Effector memory CD4-positive, alpha-beta T cell (primary cell): Measurements from ENCODE around the gene ATP5F1C.

ENCODE experiments used
- DNase-seq, 3 donors: peaks; one replicate each; pipeline ENCODE4 v3.0.0-alpha.2; 2020
- H3K27ac ChIP-seq: 2 replicates; pipeline ENCODE4 v1.7.0; 2013; ENCODE audit warnings: mild to moderate bottlenecking, low read length, moderate library complexity; ENCODE audit not compliant: insufficient read depth, poor library complexity, severe bottlenecking
- H3K27me3 ChIP-seq: replicated peaks from 2 replicates; pipeline ENCODE4 v1.7.0; 2013; ENCODE audit warnings: mild to moderate bottlenecking, low read length; ENCODE audit not compliant: insufficient read depth, control insufficient read depth, poor library complexity, severe bottlenecking
- H3K36me3 ChIP-seq: 2 replicates; pipeline ENCODE4 v1.7.0; 2013; ENCODE audit warnings: mild to moderate bottlenecking, low read length, moderate library complexity; ENCODE audit not compliant: control insufficient read depth, insufficient read depth
- H3K4me1 ChIP-seq: 2 replicates; pipeline ENCODE4 v1.7.0; 2013; ENCODE audit warnings: low read length, mild to moderate bottlenecking; ENCODE audit not compliant: control insufficient read depth, insufficient read depth, poor library complexity, severe bottlenecking
- H3K4me3 ChIP-seq: 2 replicates; pipeline ENCODE4 v1.7.0; 2013; ENCODE audit warnings: low read length, low read depth, mild to moderate bottlenecking; ENCODE audit not compliant: insufficient read depth, poor library complexity, severe bottlenecking
- H3K9me3 ChIP-seq: 2 replicates; pipeline ENCODE4 v1.7.0; 2013; ENCODE audit warnings: mild to moderate bottlenecking, low read length, moderate library complexity; ENCODE audit not compliant: control insufficient read depth

Gene ATP5F1C

GRCh38 chr10:7832060-7832459, 44.1 kb downstream of the ATP5F1C start:
- DNase-seq = no peak
- H3K4me1 ChIP-seq = no peaks in the 10 kb centered on the region
- H3K4me3 ChIP-seq = no peak overlapping the region
- H3K9me3 ChIP-seq = no peaks in the 10 kb centered on the region
- H3K27ac ChIP-seq = no peak overlapping the region
- peaks cover 6% of the 10 kb centered on the region for H3K36me3 ChIP-seq
- H3K27me3 ChIP-seq = no peaks in the 10 kb centered on the region

- no peak for DNase-seq
- H3K27ac ChIP-seq = no peak overlapping the region
- no peaks in the 10 kb centered on the region for H3K27me3 ChIP-seq
- H3K4me1 ChIP-seq = no peaks in the 10 kb centered on the region
- H3K9me3 ChIP-seq = no peaks in the 10 kb centered on the region
- no peak overlapping the region for H3K4me3 ChIP-seq
- H3K36me3 ChIP-seq = peaks cover 6% of the 10 kb centered on the region
Observed at GRCh38 chr10:7833210-7833609, 45.2 kb downstream of the ATP5F1C start.

- Histone ChIP-seq H3K36me3 (peaks cover 6% of the 10 kb centered on the region), H3K27ac (no peak overlapping the region), H3K9me3 (no peaks in the 10 kb centered on the region), H3K4me3 (no peak overlapping the region), H3K4me1 (no peaks in the 10 kb centered on the region), H3K27me3 (no peaks in the 10 kb centered on the region)
- DNase-seq = no peak
Observed at GRCh38 chr10:7834262-7834661, 46.3 kb downstream of the ATP5F1C start.

DNA sequence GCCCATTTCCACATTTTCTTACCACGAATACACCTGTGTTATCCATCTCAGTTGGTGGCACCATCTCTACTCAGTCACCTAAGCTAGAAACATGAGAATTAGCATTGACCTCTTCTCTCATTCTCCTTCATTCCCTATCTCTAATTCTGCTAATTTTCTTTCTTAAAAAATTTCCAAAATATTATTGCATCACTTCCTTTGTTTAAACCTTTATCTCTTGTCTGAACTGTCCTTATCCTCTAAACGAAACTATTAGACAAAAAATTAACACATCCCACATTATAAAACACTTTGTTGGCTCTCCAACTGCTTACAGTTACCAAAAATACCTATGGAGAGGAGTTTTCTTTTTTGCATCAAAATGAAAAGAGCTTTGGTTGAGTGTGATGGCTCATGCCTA, 48.6 kb downstream of the ATP5F1C start:
- no peaks in the 10 kb centered on the region for H3K4me1 ChIP-seq
- no peak for DNase-seq
- H3K9me3 ChIP-seq = no peaks in the 10 kb centered on the region
- no peaks in the 10 kb centered on the region for H3K27me3 ChIP-seq
- no peak overlapping the region for H3K4me3 ChIP-seq
- H3K36me3 ChIP-seq = peaks cover 8% of the 10 kb centered on the region
- no peak overlapping the region for H3K27ac ChIP-seq

GRCh38 chr10:7846591-7846990, 58.6 kb downstream of the ATP5F1C start:
- no peaks in the 10 kb centered on the region for H3K9me3 ChIP-seq
- no peak overlapping the region for H3K4me3 ChIP-seq
- no peak overlapping the region for H3K27ac ChIP-seq
- no peaks in the 10 kb centered on the region for H3K4me1 ChIP-seq
- no peak for DNase-seq
- no peaks in the 10 kb centered on the region for H3K27me3 ChIP-seq
- H3K36me3 ChIP-seq = peaks cover 3% of the 10 kb centered on the region

DNA sequence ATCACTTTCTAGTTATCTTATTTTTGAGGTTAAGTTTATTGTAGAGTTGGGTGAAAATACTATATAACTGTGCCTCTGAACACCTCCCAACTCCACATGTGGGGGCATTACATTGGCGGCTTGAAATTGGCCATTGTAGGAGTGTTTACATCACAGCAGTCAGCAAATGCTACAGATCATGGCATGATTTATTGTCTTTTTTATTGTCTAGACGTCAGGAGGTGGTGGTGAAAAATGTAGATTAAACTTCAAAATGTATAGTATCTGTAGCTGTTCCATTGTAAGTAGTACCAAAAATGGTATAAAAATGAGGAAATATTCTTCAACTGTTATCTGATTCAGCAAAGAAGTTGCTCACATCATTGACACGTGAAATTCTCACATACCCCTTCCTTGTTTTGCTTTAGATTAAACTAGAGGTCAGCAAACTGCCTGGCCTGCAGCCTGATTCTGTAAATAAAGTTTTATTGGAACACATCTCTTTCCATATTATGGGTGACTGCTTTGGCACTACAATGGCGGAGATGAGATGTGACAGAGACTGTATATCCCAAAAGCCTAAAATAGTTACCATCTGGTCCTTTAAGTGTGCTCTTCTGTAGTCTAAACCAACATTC, 65.4 kb downstream of the ATP5F1C start:
- no peak overlapping the region for H3K4me3 ChIP-seq
- no peaks in the 10 kb centered on the region for H3K4me1 ChIP-seq
- no peaks in the 10 kb centered on the region for H3K9me3 ChIP-seq
- no peaks in the 10 kb centered on the region for H3K27me3 ChIP-seq
- no peaks in the 10 kb centered on the region for H3K36me3 ChIP-seq
- no peak overlapping the region for H3K27ac ChIP-seq
- no peak for DNase-seq

DNA sequence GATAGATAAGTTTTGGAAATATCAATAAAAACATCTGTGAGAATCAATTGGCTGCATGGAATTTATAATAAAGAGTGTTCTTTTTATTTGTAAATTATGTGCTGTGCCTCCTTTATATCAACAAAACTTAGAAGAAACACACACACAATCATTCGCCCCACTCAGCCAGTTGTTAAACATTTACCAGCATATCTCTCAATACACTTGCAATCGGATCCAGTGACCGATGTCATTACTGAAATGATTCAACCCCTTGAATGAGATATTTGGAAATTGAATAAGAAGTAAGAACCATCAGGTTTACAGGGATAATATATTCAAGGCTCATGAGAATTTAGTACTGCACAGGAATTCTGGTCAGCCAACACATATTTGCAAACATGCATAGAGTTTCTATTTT, 65.9 kb downstream of the ATP5F1C start:
- Histone ChIP-seq H3K27ac (no peak overlapping the region), H3K4me3 (no peak overlapping the region), H3K27me3 (no peaks in the 10 kb centered on the region), H3K36me3 (no peaks in the 10 kb centered on the region), H3K4me1 (no peaks in the 10 kb centered on the region), H3K9me3 (no peaks in the 10 kb centered on the region)
- no peak for DNase-seq

DNA sequence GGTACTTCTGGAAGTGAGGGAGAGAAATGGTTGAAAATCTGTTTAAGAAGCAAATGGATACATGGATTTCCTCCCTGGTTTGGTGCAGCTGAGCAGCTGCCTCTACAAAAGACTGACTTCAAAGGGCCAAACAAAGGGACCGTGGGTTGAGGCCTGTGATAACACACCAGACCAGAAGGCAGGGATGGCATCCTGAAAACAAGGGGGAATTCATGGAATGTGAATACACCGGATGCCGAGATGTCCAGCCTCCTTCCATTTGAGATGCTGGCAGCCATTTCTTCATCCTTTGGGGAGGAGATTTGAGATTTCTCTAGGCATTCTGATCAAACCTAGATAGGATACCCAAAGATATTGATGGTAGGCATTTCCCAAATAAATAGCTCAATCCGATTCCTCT, 67.2 kb downstream of the ATP5F1C start:
- DNase-seq = no peak
- H3K36me3 ChIP-seq = no peaks in the 10 kb centered on the region
- no peak overlapping the region for H3K4me3 ChIP-seq

GRCh38 chr10:7856678-7857077, 68.7 kb downstream of the ATP5F1C start:
- H3K9me3 ChIP-seq = peaks cover 6% of the 10 kb centered on the region
- no peak overlapping the region for H3K27ac ChIP-seq
- no peak for DNase-seq
- H3K4me3 ChIP-seq = no peak overlapping the region
- H3K36me3 ChIP-seq = no peaks in the 10 kb centered on the region
- no peaks in the 10 kb centered on the region for H3K4me1 ChIP-seq
- H3K27me3 ChIP-seq = no peaks in the 10 kb centered on the region

More for the DNA sequence above, 67.2 kb downstream of the ATP5F1C start:
- H3K4me1 ChIP-seq = no peaks in the 10 kb centered on the region
- no peaks in the 10 kb centered on the region for H3K27me3 ChIP-seq
- H3K9me3 ChIP-seq = no peaks in the 10 kb centered on the region
- H3K27ac ChIP-seq = no peak overlapping the region

GRCh38 chr10:7857262-7857661, 69.3 kb downstream of the ATP5F1C start:
- H3K27ac ChIP-seq = no peak overlapping the region
- H3K36me3 ChIP-seq = no peaks in the 10 kb centered on the region
- peaks cover 8% of the 10 kb centered on the region for H3K9me3 ChIP-seq
- H3K27me3 ChIP-seq = no peaks in the 10 kb centered on the region
- no peak for DNase-seq
- no peaks in the 10 kb centered on the region for H3K4me1 ChIP-seq
- H3K4me3 ChIP-seq = no peak overlapping the region
